A549 (cell line): Measurements from ENCODE around the gene CD180. TPM values are rescaled to one million over a fixed set of nuclear protein-coding genes. Genes with fewer than 3 reads are reported as not detected.

Experiments
- ATAC-seq, 2 experiments: fragments of 200-7000 bp in 1 of 2; fragments of >200 bp in 1 of 2; cut with Nextera tagmentation in 1 of 2; cut with Tn5 transposase in 1 of 2; 3 replicates each; pipeline versions ENCODE4 v1.8.0 to v1.9.1; 2018 to 2020; ENCODE audit warnings: mild to moderate bottlenecking in 1 of 2, moderate library complexity in 1 of 2
- CTCF ChIA-PET: fragments of 300-600 bp; sonication (Branson Sonifier 250); formaldehyde crosslinking; extraction: SDS; loops from one replicate; lab custom pipeline; 2021; ENCODE audit warnings: antibody characterized with exemption, inconsistent platforms; lab: Yijun Ruan, JAX
- POLR2A ChIA-PET: fragments of 350-600 bp; formaldehyde crosslinking; extraction: SDS; loops from one replicate; lab custom pipeline; 2021; ENCODE audit warnings: antibody characterized with exemption, inconsistent platforms; lab: Yijun Ruan, JAX
- DNase-seq, 2 experiments: peaks; one replicate each; pipeline versions ENCODE4 v3.0.0 to v3.0.0-alpha.2; 2011 to 2016; ENCODE audit warnings: low read depth in 1 of 2, low spot score in 1 of 2
- FAIRE-seq: peaks from 2 replicates; lab custom pipeline; 2011; peaks lifted over from hg19 to GRCh38; lab: Jason Lieb, UNC
- H3K27ac ChIP-seq, 2 experiments: fragments of >200 bp; sonication (Bioruptor Twin); formaldehyde crosslinking; 3 replicates each; pipeline ENCODE4 v1.5.1; 2016 to 2017
- H3K4me1 ChIP-seq: fragments of >200 bp; sonication (Bioruptor Twin); formaldehyde crosslinking; 3 replicates; pipeline ENCODE4 v1.6.1; 2016
- H3K4me2 ChIP-seq: fragments of >200 bp; sonication (Bioruptor Twin); formaldehyde crosslinking; 3 replicates; pipeline ENCODE4 v1.6.1; 2016
- H3K4me3 ChIP-seq: fragments of >200 bp; sonication (Bioruptor Twin); formaldehyde crosslinking; 3 replicates; pipeline ENCODE4 v1.5.1; 2016
- H3K9me3 ChIP-seq: fragments of >200 bp; sonication (Bioruptor Twin); formaldehyde crosslinking; 3 replicates; pipeline ENCODE4 v1.6.1; 2016
- CHD4 ChIP-seq: fragments of 200-600 bp; sonication (generic); IDR thresholded peaks from 2 replicates; pipeline ENCODE4 v1.6.1; 2016; ENCODE audit warnings: antibody characterized with exemption, mild to moderate bottlenecking, borderline replicate concordance
- EHF ChIP-seq: fragments of 250-450 bp; sonication (Bioruptor Pico); IDR thresholded peaks from 2 replicates; pipeline ENCODE4 v1.5.0; 2020; ENCODE audit warnings: mild to moderate bottlenecking
- EP300 ChIP-seq, 2 experiments: fragments of >200 bp; sonication (Bioruptor Twin); formaldehyde crosslinking; IDR thresholded peaks; 2 replicates in 1 of 2; 3 replicates in 1 of 2; pipeline ENCODE4 v1.6.1; 2016 to 2017
- HES2 ChIP-seq: fragments of >200 bp; sonication (Bioruptor Twin); formaldehyde crosslinking; IDR thresholded peaks from 2 replicates; pipeline ENCODE4 v1.6.1; 2016
- HEYL ChIP-seq: fragments of 250-450 bp; sonication (Bioruptor Pico); IDR thresholded peaks from 2 replicates; pipeline ENCODE4 v1.8.0; 2021; ENCODE audit warnings: mild to moderate bottlenecking, moderate library complexity
- HOXB13 ChIP-seq: fragments of 250-450 bp; sonication (Bioruptor Pico); IDR thresholded peaks from 2 replicates; pipeline ENCODE4 v1.5.0; 2020; ENCODE audit warnings: low read depth, mild to moderate bottlenecking, moderate library complexity
- KDM1A ChIP-seq: fragments of 200-600 bp; sonication (generic); IDR thresholded peaks from 2 replicates; pipeline ENCODE4 v1.6.1; 2016; ENCODE audit warnings: low read depth, mild to moderate bottlenecking
- NR3C1 ChIP-seq: fragments of >200 bp; sonication (Bioruptor Twin); formaldehyde crosslinking; IDR thresholded peaks from 3 replicates; pipeline ENCODE4 v1.6.1; 2017
- PBX3 ChIP-seq: IDR thresholded peaks from 2 replicates; pipeline ENCODE4 v1.6.1; 2012
- POLR2AphosphoS2 ChIP-seq: conservative IDR thresholded peaks from 2 replicates; pipeline ENCODE4 v1.6.1; 2012; ENCODE audit warnings: low read length, improper control_type of control experiment, inconsistent platforms
- RAD21 ChIP-seq, 2 experiments: fragments of >200 bp in 1 of 2; sonication (Bioruptor Twin) in 1 of 2; formaldehyde crosslinking in 1 of 2; IDR thresholded peaks in 1 of 2; conservative IDR thresholded peaks in 1 of 2; 2 replicates in 1 of 2; 3 replicates in 1 of 2; pipeline ENCODE4 v1.6.1; 2012 to 2018; ENCODE audit warnings: inconsistent platforms in 1 of 2
- REST ChIP-seq: fragments of 200-600 bp; sonication (generic); IDR thresholded peaks from 2 replicates; pipeline ENCODE4 v1.6.1; 2016; ENCODE audit warnings: antibody characterized with exemption, mild to moderate bottlenecking, moderate library complexity
- RFX5 ChIP-seq: fragments of 450-650 bp; IDR thresholded peaks from 2 replicates; pipeline ENCODE4 v1.7.1; 2014; ENCODE audit warnings: antibody characterized with exemption, mild to moderate bottlenecking, moderate library complexity
- SREBF2 ChIP-seq: fragments of 450-650 bp; IDR thresholded peaks from 2 replicates; pipeline ENCODE4 v1.6.1; 2014; ENCODE audit warnings: mild to moderate bottlenecking, moderate library complexity
- ZSCAN20 ChIP-seq: fragments of 250-450 bp; sonication (Bioruptor Pico); IDR thresholded peaks from 2 replicates; pipeline ENCODE4 v1.8.0; 2022; ENCODE audit warnings: mild to moderate bottlenecking, moderate library complexity
- WGBS: methylation state at CpG from one replicate; pipeline ENCODE4 v1.1.6; 2017; ENCODE audit errors: missing lambda C conversion rate; 5-methylcytosine and 5-hydroxymethylcytosine counted together
- polyA plus RNA-seq, 4 experiments: library from polyadenylated mRNA; depleted of rRNA in 3 of 4; stranded (reverse); fragments of >200 nt; fragmentation: RNase III in 1 of 4; extraction: RNeasy Plus Mini Kit Qiagen cat#74134 plus additional on column Dnase treatment in 1 of 4; gene quantifications; 2 replicates in 3 of 4; 3 replicates in 1 of 4; pipeline ENCODE4 v1.2.3, GENCODE V29; 2011 to 2017
- TF ChIP-seq, protein P1 (sequence below): fragments of 150-350 bp; IDR thresholded peaks from 2 replicates; pipeline ENCODE4 v1.6.1; 2014; ENCODE audit warnings: low read depth, mild to moderate bottlenecking, low read length
- TF ChIP-seq, protein P2 (sequence below): fragments of 250-450 bp; sonication (Bioruptor Pico); IDR thresholded peaks from 2 replicates; pipeline ENCODE4 v1.5.0; 2020; ENCODE audit warnings: low read depth, mild to moderate bottlenecking, moderate library complexity
- TF ChIP-seq, protein P3 (sequence below): fragments of 250-450 bp; sonication (Bioruptor Pico); IDR thresholded peaks from 2 replicates; pipeline ENCODE4 v1.5.0; 2021; ENCODE audit warnings: mild to moderate bottlenecking, moderate library complexity, borderline replicate concordance
- TF ChIP-seq, protein P4 (sequence below): IDR thresholded peaks from 2 replicates; pipeline ENCODE4 v1.6.1; 2012

The CD180 gene
- polyA plus RNA-seq, 2 of the 4 experiments (the other 2 are of a cell fraction), result not detected

GRCh38 chr5:67189931-67190330, 6.7 kb downstream of the CD180 start:
- WGBS, result 71% methylated on average over 1 of the region's 1 CpG
- TF ChIP-seq, protein P1, sequence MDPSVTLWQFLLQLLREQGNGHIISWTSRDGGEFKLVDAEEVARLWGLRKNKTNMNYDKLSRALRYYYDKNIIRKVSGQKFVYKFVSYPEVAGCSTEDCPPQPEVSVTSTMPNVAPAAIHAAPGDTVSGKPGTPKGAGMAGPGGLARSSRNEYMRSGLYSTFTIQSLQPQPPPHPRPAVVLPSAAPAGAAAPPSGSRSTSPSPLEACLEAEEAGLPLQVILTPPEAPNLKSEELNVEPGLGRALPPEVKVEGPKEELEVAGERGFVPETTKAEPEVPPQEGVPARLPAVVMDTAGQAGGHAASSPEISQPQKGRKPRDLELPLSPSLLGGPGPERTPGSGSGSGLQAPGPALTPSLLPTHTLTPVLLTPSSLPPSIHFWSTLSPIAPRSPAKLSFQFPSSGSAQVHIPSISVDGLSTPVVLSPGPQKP, result no peak
- TF ChIP-seq, protein P2, sequence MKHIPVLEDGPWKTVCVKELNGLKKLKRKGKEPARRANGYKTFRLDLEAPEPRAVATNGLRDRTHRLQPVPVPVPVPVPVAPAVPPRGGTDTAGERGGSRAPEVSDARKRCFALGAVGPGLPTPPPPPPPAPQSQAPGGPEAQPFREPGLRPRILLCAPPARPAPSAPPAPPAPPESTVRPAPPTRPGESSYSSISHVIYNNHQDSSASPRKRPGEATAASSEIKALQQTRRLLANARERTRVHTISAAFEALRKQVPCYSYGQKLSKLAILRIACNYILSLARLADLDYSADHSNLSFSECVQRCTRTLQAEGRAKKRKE (CRISPR knock-in tag), result no peak
- no peak for TF ChIP-seq CHD4
- no peak for TF ChIP-seq KDM1A
- TF ChIP-seq PBX3, result no peak
- no peak for TF ChIP-seq POLR2AphosphoS2
- no peak for TF ChIP-seq HES2
- no peak for TF ChIP-seq SREBF2
- no peak for TF ChIP-seq ZSCAN20 (CRISPR knock-in tag)
- TF ChIP-seq EHF (CRISPR knock-in tag), result no peak
- no peak for TF ChIP-seq NR3C1
- no peak for TF ChIP-seq RAD21 (conservative IDR thresholded peaks at IDR 0.05 in 1 of 2, IDR thresholded peaks at IDR 0.05 in 1 of 2)
- no peaks in the 10 kb centered on the region for H3K9me3 ChIP-seq
- POLR2A ChIA-PET, result no interaction called here
- no peaks in the 10 kb centered on the region for H3K4me1 ChIP-seq
- H3K4me2 ChIP-seq, result no peak overlapping the region
- CTCF ChIA-PET, result interaction anchor here (2.7 kb wide), 1 partner anchor 23 kb away, joined by 13 read pairs; no protein-coding TSS in a partner anchor
- H3K27ac ChIP-seq, result no peak overlapping the region
- no peak overlapping the region for H3K4me3 ChIP-seq
- ATAC-seq, result no peak
- FAIRE-seq, result no peak
- no peak for DNase-seq

- WGBS, result 92% methylated on average over 3 of the region's 3 CpGs
- no peak for ATAC-seq
- no peaks in the 10 kb centered on the region for H3K9me3 ChIP-seq
- POLR2A ChIA-PET, result no interaction called here
- H3K4me3 ChIP-seq, result no peak overlapping the region
- H3K27ac ChIP-seq, result no peak overlapping the region
- no peak for FAIRE-seq
- no peaks in the 10 kb centered on the region for H3K4me1 ChIP-seq
- no peak overlapping the region for H3K4me2 ChIP-seq
- CTCF ChIA-PET, result interaction anchor here (0.7 to 2.0 kb wide), 6 partner anchors 8 to 881 kb away, joined by 3 to 11 read pairs (median 3); partner anchors contain the start of gene CD180
- no peak for DNase-seq
- TF ChIP-seq, protein P3, sequence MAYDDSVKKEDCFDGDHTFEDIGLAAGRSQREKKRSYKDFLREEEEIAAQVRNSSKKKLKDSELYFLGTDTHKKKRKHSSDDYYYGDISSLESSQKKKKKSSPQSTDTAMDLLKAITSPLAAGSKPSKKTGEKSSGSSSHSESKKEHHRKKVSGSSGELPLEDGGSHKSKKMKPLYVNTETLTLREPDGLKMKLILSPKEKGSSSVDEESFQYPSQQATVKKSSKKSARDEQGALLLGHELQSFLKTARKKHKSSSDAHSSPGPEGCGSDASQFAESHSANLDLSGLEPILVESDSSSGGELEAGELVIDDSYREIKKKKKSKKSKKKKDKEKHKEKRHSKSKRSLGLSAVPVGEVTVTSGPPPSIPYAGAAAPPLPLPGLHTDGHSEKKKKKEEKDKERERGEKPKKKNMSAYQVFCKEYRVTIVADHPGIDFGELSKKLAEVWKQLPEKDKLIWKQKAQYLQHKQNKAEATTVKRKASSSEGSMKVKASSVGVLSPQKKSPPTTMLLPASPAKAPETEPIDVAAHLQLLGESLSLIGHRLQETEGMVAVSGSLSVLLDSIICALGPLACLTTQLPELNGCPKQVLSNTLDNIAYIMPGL (CRISPR knock-in tag), result no peak
- TF ChIP-seq, protein P4, sequence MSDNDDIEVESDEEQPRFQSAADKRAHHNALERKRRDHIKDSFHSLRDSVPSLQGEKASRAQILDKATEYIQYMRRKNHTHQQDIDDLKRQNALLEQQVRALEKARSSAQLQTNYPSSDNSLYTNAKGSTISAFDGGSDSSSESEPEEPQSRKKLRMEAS, result no peak
- TF ChIP-seq HEYL (no peak), REST (no peak), RFX5 (no peak), HOXB13 (CRISPR knock-in tag) (no peak), EP300 (IDR thresholded peaks at IDR 0.05) (no peak), KDM1A (no peak)
Observed at GRCh38 chr5:67189079-67189354, 7.6 kb downstream of the CD180 start.
